HG03159 (cell line): ENCODE data around the gene HMMR.
A peak's percentile ranks its signal among the peaks of the same experiment; 100 is the strongest.
"Not testable (repeated sequence)": the region's sequence is repeated elsewhere in the genome, so short reads cannot be mapped to it uniquely, and the experiment has no call there.

Experiments used
- ATAC-seq: cut with Tn5 transposase; IDR thresholded peaks from one replicate; pipeline ENCODE4 v1.9.1; 2021; ENCODE audit warnings: mild to moderate bottlenecking, moderate library complexity; ENCODE audit not compliant: unreplicated experiment

HMMR gene, protein sequence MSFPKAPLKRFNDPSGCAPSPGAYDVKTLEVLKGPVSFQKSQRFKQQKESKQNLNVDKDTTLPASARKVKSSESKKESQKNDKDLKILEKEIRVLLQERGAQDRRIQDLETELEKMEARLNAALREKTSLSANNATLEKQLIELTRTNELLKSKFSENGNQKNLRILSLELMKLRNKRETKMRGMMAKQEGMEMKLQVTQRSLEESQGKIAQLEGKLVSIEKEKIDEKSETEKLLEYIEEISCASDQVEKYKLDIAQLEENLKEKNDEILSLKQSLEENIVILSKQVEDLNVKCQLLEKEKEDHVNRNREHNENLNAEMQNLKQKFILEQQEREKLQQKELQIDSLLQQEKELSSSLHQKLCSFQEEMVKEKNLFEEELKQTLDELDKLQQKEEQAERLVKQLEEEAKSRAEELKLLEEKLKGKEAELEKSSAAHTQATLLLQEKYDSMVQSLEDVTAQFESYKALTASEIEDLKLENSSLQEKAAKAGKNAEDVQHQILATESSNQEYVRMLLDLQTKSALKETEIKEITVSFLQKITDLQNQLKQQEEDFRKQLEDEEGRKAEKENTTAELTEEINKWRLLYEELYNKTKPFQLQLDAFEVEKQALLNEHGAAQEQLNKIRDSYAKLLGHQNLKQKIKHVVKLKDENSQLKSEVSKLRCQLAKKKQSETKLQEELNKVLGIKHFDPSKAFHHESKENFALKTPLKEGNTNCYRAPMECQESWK

DNA sequence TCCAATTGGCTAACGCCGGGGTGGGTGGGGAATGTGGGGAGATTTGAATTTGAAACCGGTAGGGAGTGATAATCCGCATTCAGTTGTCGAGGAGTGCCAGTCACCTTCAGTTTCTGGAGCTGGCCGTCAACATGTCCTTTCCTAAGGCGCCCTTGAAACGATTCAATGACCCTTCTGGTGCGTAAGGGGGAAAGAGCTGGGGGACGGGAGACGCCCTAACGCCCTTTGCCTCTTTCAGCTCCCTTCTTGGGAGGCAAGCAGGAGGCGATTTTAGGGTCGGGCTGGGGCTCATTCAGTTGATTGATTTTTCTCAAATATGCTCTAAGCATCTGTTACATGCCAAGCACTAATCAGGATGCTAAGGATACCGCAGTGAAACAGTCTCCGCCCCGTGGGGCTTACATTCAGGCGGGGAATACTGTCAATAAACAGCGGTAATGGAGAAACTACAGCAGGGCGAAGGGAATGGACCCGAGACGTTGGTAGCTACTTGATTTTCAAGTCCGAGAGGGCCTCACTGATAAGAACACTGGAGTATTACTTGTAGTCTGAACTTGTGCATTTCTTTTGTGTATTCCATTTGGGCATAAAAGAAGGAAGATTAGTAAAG is at the start of gene HMMR:
TSS of gene HMMR (plus strand) at position 71 of the 610 bp plus-strand sequence. CDS start at position 132, 61 bp downstream.
- ATAC-seq: no peak

DNA sequence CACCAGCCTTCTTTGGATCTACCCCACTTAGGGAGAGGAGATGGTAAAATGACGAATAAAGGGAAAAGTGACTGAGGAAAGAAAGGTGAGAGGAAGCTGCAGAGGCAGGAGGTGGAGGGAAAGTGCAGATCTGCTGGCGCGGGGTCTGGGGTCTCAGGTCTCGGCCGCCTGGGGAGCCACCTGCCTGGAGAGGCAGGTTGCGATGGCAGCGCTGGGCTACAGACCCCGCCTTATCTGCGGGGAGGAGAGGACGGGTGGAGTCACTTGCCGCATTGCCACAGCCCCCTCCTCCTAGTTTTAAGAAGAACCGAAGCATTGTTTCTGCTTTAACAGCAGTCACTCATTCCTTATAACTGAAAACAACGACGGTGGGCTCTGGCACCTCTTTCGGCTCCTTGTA is 44.8 kb upstream of the HMMR start:
- ATAC-seq: not testable (repeated sequence)

- no peak for ATAC-seq
Measured at GRCh38 chr5:163424836-163425235, 35.6 kb upstream of the HMMR start.

GRCh38 chr5:163426128-163426527 is 34.3 kb upstream of the HMMR start:
- ATAC-seq: not testable (repeated sequence)

DNA sequence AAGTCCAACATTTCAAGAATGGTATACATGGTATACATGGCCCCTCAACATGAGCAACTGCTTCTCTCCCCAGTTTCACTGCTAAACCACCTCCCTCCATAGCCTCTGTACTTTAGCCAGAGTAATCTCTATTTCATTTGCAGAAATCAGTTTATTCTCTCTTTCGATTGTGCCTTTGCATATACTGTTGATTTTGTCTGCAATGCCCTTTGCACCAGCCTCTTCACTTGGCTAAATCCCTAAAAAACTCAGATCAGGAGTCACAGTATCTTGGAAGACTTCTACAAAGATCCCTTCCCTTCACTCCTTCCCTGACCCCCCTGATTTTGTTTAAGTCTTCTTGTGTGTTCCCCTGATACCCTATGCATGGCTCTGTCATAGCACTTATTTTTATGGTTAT is 27.9 kb upstream of the HMMR start:
- no peak for ATAC-seq

GRCh38 chr5:163433271-163433670 is 27.2 kb upstream of the HMMR start:
- no peak for ATAC-seq

DNA sequence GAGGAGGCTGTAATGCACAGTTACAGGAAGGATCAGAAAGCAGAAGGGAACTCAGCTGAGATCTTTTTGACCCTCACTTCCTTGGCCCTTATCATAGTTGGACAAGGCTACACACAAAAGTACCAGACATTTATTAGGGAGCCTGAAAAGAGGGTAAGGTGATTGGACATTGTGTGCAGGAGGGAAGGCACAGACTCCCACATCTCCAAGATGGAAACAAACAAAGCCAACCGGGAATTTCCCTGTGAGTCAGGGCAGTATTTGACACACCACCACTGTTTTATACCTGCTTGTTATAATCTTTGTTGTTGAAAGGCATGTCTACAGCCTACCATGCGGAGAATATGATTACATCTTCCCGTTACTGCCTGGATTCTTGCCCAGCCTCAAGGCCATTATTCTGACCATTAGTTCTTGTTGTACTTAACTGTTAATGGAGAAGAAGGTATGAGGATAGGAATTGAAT is 26.0 kb upstream of the HMMR start:
- no peak for ATAC-seq

- ATAC-seq: no peak
Measured at GRCh38 chr5:163436515-163436914, 23.9 kb upstream of the HMMR start.

DNA sequence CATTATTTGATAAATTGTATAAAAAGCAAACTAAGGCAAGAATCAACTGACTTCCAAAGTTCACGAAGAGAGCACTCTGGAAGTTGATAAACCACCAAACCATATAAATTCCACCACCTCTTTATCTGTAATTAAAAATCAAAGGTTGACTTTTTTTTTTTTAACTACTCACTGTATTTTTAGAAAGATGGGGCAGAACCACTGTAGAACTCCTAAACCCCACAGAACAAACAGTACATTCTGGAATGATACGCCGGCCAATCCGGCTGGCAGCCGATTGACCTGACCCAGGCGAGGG is 23.5 kb upstream of the HMMR start:
- ATAC-seq: no peak

GRCh38 chr5:163437309-163438182 is 22.9 kb upstream of the HMMR start, which contains the start of gene CCNG1:
CCNG1 (plus strand) TSS chr5:163437595; CDS start chr5:163439257, 1,662 bp downstream.
- peak; percentile 97 for ATAC-seq

DNA sequence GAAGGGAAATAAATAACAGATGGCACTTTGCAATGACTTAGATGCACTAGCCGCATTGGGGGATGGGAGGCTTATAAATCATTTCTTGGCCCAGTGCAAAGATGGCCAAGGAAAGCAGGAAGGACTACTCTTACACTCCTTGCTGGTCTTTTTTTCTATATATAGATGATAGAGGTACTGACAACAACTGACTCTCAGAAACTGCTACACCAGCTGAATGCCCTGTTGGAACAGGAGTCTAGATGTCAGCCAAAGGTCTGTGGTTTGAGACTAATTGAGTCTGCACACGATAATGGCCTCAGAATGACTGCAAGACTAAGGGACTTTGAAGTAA is 21.4 kb upstream of the HMMR start:
- ATAC-seq: no peak

GRCh38 chr5:163440954-163441353 is 19.5 kb upstream of the HMMR start:
- ATAC-seq: no peak

DNA sequence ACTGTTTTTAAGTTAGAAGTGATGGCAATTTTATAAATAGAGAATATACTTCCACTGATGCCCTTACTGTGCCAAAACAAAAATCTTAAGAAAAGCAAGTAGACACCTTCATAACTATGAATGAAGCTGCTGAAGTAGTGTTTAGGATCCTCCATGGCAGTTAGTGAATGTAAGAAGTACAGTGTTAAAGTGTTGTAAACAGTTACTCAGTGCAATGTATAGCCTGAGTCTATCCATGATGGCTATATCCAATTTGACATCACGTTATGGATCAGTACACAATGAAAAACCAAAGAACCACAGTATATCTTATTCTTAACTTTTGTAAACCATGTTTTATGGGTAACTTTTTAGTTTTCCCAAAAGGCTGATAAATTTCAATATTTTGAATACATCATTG is 15.9 kb upstream of the HMMR start:
- no peak for ATAC-seq

GRCh38 chr5:163445345-163445744 is 15.1 kb upstream of the HMMR start:
- no peak for ATAC-seq

DNA sequence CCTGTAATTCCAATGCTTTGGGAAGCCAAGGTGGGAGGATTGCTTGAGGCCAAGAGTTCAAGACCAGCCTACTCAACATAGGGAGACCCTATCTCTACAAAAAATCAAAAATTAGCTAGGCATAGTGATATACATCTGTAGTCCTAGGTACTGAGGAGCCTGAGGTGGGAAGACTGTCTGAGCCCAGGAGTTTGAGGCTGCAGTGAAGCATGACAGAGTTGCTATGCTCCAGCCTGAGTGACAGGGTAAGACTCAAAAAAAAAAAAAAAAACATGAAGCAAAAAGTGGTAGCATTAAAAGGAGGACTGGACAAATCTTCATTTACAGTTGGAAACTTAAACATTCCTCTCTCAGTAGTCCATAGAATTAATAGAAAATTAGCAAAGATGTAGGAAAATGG is 13.2 kb upstream of the HMMR start:
- ATAC-seq: no peak

DNA sequence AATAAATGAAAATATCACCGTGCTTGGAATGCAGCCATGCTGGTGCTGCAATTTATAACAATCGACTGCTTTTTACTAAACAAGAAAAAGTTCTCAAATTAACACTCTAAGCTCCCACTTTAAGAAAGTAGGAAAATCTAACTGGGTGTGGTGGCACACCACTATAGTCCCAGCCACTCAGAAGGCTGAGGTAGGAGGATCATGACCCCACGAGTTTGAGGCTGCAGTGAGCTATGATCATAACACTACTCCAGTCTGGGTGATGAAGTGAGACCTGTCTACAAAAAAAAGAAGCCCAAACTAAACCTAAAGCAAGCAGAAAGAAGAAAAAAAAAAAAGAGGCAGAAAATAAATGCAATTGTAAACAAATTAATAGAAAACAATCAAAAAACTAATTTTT is 12.6 kb upstream of the HMMR start:
- ATAC-seq: no peak

- no peak for ATAC-seq
Measured at GRCh38 chr5:163448491-163448890, 11.9 kb upstream of the HMMR start.

DNA sequence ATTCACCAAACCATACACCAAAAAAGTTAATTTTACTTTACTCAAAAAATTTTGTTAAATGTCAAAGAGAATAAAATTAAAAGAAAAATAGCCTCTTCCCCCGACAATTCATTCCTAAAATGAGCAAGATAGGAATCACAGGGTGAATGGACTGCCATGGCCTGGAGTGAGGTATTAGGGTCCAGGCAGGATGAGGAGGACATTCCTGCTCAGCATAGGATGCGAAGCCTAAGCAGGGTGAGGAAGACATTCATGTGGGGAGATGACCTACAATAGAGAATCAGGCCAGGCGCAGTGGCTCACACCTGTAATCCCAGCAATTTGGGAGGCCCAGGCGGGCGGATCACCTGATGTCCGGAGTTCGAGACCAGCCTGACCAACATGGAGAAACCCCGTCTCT is 8.9 kb upstream of the HMMR start:
- no peak for ATAC-seq

GRCh38 chr5:163453705-163454104 is 6.7 kb upstream of the HMMR start:
- ATAC-seq: no peak

DNA sequence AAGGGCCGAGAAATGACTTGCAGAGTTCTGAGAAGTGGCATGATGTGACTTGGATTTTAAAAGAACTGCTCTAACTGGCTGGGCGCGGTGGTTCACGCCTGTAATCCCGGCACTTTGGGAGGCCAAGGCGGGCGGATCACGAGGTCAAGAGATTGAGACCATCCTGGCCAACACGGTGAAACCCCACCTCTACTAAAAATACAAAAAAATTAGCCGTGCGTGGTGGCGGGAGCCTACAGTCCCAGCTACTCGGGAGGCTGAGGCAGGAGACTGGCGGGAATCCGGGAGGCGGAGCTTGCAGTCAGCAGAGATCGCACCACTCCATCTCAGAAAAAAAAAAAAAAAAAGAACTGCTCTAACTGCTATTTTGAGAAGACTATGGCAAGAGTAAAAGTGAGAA is 5.0 kb upstream of the HMMR start:
- ATAC-seq: not testable (repeated sequence)

DNA sequence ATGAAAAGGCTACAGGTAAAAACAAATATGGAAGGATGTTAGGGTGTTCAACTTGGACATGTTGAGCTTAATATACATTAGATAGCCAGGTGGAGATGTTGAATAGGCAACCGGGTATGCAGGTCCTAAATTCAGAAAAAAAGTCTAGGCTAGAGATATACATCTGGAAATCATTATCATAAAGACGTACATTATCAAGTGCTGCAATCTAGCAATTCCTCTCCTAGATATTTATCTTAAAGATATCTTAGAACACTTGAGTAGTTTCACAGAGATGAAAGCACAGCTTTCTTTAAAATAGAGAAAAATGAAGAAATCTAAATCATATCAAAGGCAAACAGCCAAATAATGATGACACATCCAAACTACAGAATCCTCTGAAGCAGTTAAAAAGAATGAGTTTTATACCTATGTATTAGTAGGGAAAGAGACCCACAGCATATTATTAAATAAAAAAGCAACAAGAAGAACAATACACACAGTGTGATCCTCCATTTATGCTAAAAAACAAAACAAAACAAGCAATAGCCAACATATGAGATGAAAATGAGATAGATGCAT is 4.3 kb upstream of the HMMR start:
- no peak for ATAC-seq
